SK-N-SH (cell line): ENCODE measurements around the gene FYTTD1. TPM values are rescaled to one million over a fixed set of nuclear protein-coding genes. Genes with fewer than 3 reads are reported as not detected.

ENCODE experiments used
- CTCF ChIA-PET: fragments of 300-600, 350-600 bp; formaldehyde crosslinking; extraction: SDS; loops from one replicate; lab custom pipeline; 2021; lab: Yijun Ruan, JAX
- POLR2A ChIA-PET: fragments of 350-600 bp; sonication (Branson Sonifier 250); formaldehyde crosslinking; extraction: SDS; loops from one replicate; lab custom pipeline; 2020; ENCODE audit warnings: antibody characterized with exemption, inconsistent platforms; lab: Yijun Ruan, JAX
- DNase-seq: peaks from one replicate; pipeline ENCODE4 v3.0.0; 2012
- H2AFZ ChIP-seq: fragments of 200-600 bp; sonication (generic); 2 replicates; pipeline ENCODE4 v1.8.1; 2016; ENCODE audit warnings: antibody characterized with exemption, mild to moderate bottlenecking, low read depth
- H3F3A ChIP-seq: fragments of 200-600 bp; sonication (generic); replicated peaks from 2 replicates; pipeline ENCODE3; 2016; ENCODE audit warnings: antibody characterized with exemption, mild to moderate bottlenecking; ENCODE audit not compliant: insufficient read depth
- H3K27ac ChIP-seq, 2 experiments: fragments of 200-500 bp in 1 of 2; fragments of 200-600 bp in 1 of 2; sonication (Bioruptor generic) in 1 of 2; sonication (generic), shearing (Covaris generic) in 1 of 2; 2 replicates each; pipeline versions ENCODE4 v1.5.1 to v1.6.1; 2014 to 2016; ENCODE audit warnings: low read depth in 2 of 2, inconsistent platforms in 1 of 2, low read length in 1 of 2, mild to moderate bottlenecking in 1 of 2, mixed read lengths in 1 of 2
- H3K27me3 ChIP-seq: fragments of 200-600 bp; sonication (generic), shearing (Covaris generic); 2 replicates; pipeline ENCODE4 v1.6.1; 2016; ENCODE audit warnings: mixed run types; ENCODE audit not compliant: insufficient read depth
- H3K36me3 ChIP-seq, 2 experiments: fragments of 200-500 bp in 1 of 2; fragments of 200-600 bp in 1 of 2; sonication (Bioruptor generic) in 1 of 2; sonication (generic) in 1 of 2; replicated peaks in 1 of 2; 2 replicates each; pipeline versions ENCODE3 to v1.5.1; 2014 to 2016; ENCODE audit warnings: low read length in 1 of 2, mild to moderate bottlenecking in 1 of 2; ENCODE audit not compliant: insufficient read depth in 2 of 2, control insufficient read depth in 1 of 2
- H3K4me1 ChIP-seq, 2 experiments: fragments of 200-500 bp in 1 of 2; fragments of 200-600 bp in 1 of 2; sonication (Bioruptor generic) in 1 of 2; sonication (generic), shearing (Covaris generic) in 1 of 2; 2 replicates each; pipeline versions ENCODE4 v1.5.1 to v1.6.1; 2014 to 2016; ENCODE audit warnings: low read depth in 1 of 2, low read length in 1 of 2, mixed run types in 1 of 2; ENCODE audit not compliant: insufficient read depth in 2 of 2, control insufficient read depth in 1 of 2
- H3K4me2 ChIP-seq: fragments of 200-600 bp; sonication (generic), shearing (Covaris generic); 2 replicates; pipeline ENCODE4 v1.6.1; 2017; ENCODE audit warnings: mixed run types
- H3K4me3 ChIP-seq, 2 experiments: fragments of 200-500 bp in 1 of 2; fragments of 200-600 bp in 1 of 2; sonication (Bioruptor generic) in 1 of 2; sonication (generic), shearing (Covaris generic) in 1 of 2; 2 replicates each; pipeline versions ENCODE4 v1.5.1 to v1.8.1; 2014 to 2016; ENCODE audit warnings: low read depth in 2 of 2, inconsistent platforms in 1 of 2, low read length in 1 of 2, mild to moderate bottlenecking in 1 of 2, mixed read lengths in 1 of 2, moderate library complexity in 1 of 2
- H3K79me2 ChIP-seq: fragments of 200-600 bp; sonication (generic); 2 replicates; pipeline ENCODE4 v1.8.1; 2017; ENCODE audit warnings: mild to moderate bottlenecking; ENCODE audit not compliant: insufficient read depth
- H3K9ac ChIP-seq: fragments of 200-600 bp; sonication (generic); 2 replicates; pipeline ENCODE4 v1.6.1; 2017; ENCODE audit warnings: mixed run types
- H3K9me2 ChIP-seq: fragments of 200-600 bp; sonication (generic); 2 replicates; pipeline ENCODE4 v1.6.1; 2017; ENCODE audit warnings: mixed run types
- H3K9me3 ChIP-seq: fragments of 200-600 bp; sonication (generic); 2 replicates; pipeline ENCODE4 v1.6.1; 2017; ENCODE audit warnings: mixed run types, mild to moderate bottlenecking, moderate library complexity
- H4K20me1 ChIP-seq: fragments of 200-600 bp; sonication (generic); 2 replicates; pipeline ENCODE4 v1.6.1; 2017; ENCODE audit warnings: mild to moderate bottlenecking, mixed run types; ENCODE audit not compliant: insufficient read depth
- EZH2phosphoT487 ChIP-seq: fragments of 200-600 bp; sonication (generic); IDR thresholded peaks from 2 replicates; pipeline ENCODE4 v1.6.1; 2017; ENCODE audit warnings: low read depth, mixed run types, mild to moderate bottlenecking, antibody characterized with exemption, moderate library complexity, borderline replicate concordance
- JUND ChIP-seq: IDR thresholded peaks from 2 replicates; pipeline ENCODE4 v1.4.0; 2012
- POLR2AphosphoS5 ChIP-seq: IDR thresholded peaks from 2 replicates; pipeline ENCODE4 v1.6.1; 2012; ENCODE audit warnings: low read depth, low read length
- RFX5 ChIP-seq: IDR thresholded peaks from 2 replicates; pipeline ENCODE4 v1.6.1; 2012; ENCODE audit warnings: mild to moderate bottlenecking, improper control_type of control experiment, low read length
- SMC3 ChIP-seq: IDR thresholded peaks from 2 replicates; pipeline ENCODE4 v1.6.1; 2012; ENCODE audit warnings: low read depth, low read length, improper control_type of control experiment
- WGBS: methylation state at CpG from one replicate; pipeline ENCODE4 v1.1.6; 2017; ENCODE audit warnings: low lambda C conversion rate; 5-methylcytosine and 5-hydroxymethylcytosine counted together
- polyA plus RNA-seq, 3 experiments: library from polyadenylated mRNA; depleted of rRNA; stranded (reverse); fragments of >200 nt; gene quantifications; 2 replicates each; pipeline ENCODE4 v1.2.3, GENCODE V29; 2012
- TF ChIP-seq, protein P1 (sequence below): fragments of 150-350 bp; IDR thresholded peaks from 2 replicates; pipeline ENCODE4 v1.6.1; 2017; ENCODE audit warnings: antibody characterized with exemption, low read length, low read depth, borderline replicate concordance
- TF ChIP-seq, protein P2 (sequence below): IDR thresholded peaks from 2 replicates; pipeline ENCODE4 v1.6.1; 2012; ENCODE audit warnings: mild to moderate bottlenecking, low read depth, low read length, moderate library complexity
- TF ChIP-seq, protein P3 (sequence below): IDR thresholded peaks from 2 replicates; pipeline ENCODE4; 2012

Gene FYTTD1
- polyA plus RNA-seq, 1 of the 3 experiments (the other 2 are of a cell fraction): 14.7 TPM

DNA sequence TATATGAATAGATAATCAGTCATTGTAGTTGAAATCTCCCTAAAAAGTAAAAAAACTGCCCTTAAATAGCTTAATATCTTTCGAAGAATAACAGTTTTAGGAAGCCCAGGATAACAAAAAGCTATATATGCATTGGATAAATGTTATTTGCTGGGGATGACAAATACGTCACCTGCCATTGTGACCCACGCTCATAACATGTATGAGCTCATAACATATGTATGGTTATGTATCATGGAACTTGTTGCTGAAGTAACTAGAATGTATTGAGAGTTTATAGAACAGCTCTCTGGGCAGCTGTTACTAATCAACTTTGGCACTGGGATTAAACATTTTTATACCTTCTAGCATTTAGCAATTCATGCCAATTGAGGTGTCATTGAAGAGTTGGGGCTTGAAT, 39.6 kb downstream of the FYTTD1 start (continued):
- TF ChIP-seq, protein P1, sequence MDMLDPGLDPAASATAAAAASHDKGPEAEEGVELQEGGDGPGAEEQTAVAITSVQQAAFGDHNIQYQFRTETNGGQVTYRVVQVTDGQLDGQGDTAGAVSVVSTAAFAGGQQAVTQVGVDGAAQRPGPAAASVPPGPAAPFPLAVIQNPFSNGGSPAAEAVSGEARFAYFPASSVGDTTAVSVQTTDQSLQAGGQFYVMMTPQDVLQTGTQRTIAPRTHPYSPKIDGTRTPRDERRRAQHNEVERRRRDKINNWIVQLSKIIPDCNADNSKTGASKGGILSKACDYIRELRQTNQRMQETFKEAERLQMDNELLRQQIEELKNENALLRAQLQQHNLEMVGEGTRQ: no peak
- TF ChIP-seq SMC3 (no peak), EZH2phosphoT487 (no peak), JUND (no peak)
- TF ChIP-seq, protein P2, sequence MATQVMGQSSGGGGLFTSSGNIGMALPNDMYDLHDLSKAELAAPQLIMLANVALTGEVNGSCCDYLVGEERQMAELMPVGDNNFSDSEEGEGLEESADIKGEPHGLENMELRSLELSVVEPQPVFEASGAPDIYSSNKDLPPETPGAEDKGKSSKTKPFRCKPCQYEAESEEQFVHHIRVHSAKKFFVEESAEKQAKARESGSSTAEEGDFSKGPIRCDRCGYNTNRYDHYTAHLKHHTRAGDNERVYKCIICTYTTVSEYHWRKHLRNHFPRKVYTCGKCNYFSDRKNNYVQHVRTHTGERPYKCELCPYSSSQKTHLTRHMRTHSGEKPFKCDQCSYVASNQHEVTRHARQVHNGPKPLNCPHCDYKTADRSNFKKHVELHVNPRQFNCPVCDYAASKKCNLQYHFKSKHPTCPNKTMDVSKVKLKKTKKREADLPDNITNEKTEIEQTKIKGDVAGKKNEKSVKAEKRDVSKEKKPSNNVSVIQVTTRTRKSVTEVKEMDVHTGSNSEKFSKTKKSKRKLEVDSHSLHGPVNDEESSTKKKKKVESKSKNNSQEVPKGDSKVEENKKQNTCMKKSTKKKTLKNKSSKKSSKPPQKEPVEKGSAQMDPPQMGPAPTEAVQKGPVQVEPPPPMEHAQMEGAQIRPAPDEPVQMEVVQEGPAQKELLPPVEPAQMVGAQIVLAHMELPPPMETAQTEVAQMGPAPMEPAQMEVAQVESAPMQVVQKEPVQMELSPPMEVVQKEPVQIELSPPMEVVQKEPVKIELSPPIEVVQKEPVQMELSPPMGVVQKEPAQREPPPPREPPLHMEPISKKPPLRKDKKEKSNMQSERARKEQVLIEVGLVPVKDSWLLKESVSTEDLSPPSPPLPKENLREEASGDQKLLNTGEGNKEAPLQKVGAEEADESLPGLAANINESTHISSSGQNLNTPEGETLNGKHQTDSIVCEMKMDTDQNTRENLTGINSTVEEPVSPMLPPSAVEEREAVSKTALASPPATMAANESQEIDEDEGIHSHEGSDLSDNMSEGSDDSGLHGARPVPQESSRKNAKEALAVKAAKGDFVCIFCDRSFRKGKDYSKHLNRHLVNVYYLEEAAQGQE: no peak

DNA sequence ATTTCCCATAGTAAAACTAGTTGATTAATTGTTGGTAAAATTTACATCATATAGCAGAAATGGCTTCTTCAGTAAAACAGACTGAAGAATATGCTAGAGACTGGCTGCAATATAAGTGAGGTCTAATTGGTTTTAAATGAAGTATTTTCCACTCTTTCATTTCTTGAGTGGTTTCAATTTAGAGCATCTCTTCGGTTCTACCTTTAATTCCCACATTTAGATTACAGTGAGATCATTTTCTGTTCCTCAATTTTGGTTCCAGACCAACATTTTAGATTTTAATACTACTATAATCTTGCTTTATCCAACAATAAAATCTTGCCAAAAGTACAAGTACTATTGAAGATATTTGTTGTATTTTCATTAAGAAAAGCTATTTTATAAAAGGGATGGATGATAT, 40.4 kb downstream of the FYTTD1 start:
- POLR2A ChIA-PET: no interaction called here
- H3K27ac ChIP-seq: no peak overlapping the region

More for the DNA sequence above, 40.4 kb downstream of the FYTTD1 start:
- H3K9me3 ChIP-seq: no peaks in the 10 kb centered on the region
- peaks cover 3 to 7% of the 10 kb centered on the region in 2 experiments; a peak in 2 of 4 replicates for H3K4me1 ChIP-seq
- H3K4me2 ChIP-seq: no peak overlapping the region
- no peak for DNase-seq
- TF ChIP-seq, protein P3, sequence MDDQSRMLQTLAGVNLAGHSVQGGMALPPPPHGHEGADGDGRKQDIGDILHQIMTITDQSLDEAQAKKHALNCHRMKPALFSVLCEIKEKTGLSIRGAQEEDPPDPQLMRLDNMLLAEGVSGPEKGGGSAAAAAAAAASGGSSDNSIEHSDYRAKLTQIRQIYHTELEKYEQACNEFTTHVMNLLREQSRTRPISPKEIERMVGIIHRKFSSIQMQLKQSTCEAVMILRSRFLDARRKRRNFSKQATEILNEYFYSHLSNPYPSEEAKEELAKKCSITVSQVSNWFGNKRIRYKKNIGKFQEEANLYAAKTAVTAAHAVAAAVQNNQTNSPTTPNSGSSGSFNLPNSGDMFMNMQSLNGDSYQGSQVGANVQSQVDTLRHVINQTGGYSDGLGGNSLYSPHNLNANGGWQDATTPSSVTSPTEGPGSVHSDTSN: no peak
- no peak for TF ChIP-seq POLR2AphosphoS5
- no peak for TF ChIP-seq EZH2phosphoT487
- TF ChIP-seq RFX5: no peak
- 92% methylated on average over 1 of the region's 1 CpG for WGBS
- H2AFZ ChIP-seq: no peak overlapping the region
- H3F3A ChIP-seq: peaks cover 24% of the 10 kb centered on the region
- H4K20me1 ChIP-seq: peaks cover 23% of the 10 kb centered on the region
- H3K9me2 ChIP-seq: no peaks in the 10 kb centered on the region
- H3K4me3 ChIP-seq: no peak overlapping the region
- H3K79me2 ChIP-seq: peaks cover 39% of the 10 kb centered on the region
- H3K36me3 ChIP-seq: peaks cover 2 to 3% of the 10 kb centered on the region in 2 experiments
- H3K9ac ChIP-seq: no peak overlapping the region
- CTCF ChIA-PET: no interaction called here
- no peaks in the 10 kb centered on the region for H3K27me3 ChIP-seq
